GM23248 (cell line): Measurements from ENCODE around the gene PYGO2. TPM values are rescaled to one million over a fixed set of nuclear protein-coding genes. Genes with fewer than 3 reads are reported as not detected.

Experiments
- DNase-seq: peaks from one replicate; pipeline ENCODE4 v3.0.0-alpha.2; 2015
- H2AFZ ChIP-seq: fragments of 200-600 bp; sonication (generic); 2 replicates; pipeline ENCODE4 v1.6.1; 2016; ENCODE audit warnings: antibody characterized with exemption
- H3F3A ChIP-seq: fragments of 200-600 bp; sonication (generic); 2 replicates; pipeline ENCODE4 v1.6.1; 2016; ENCODE audit warnings: mild to moderate bottlenecking, antibody characterized with exemption, mixed run types; ENCODE audit not compliant: insufficient read depth
- H3K27ac ChIP-seq: fragments of 200-600 bp; sonication (generic); 2 replicates; pipeline ENCODE4 v1.5.1; 2016; ENCODE audit warnings: mild to moderate bottlenecking
- H3K27me3 ChIP-seq: fragments of 200-600 bp; sonication (generic); replicated peaks from 2 replicates; pipeline ENCODE4 v1.6.1; 2016; ENCODE audit warnings: mild to moderate bottlenecking; ENCODE audit not compliant: insufficient read depth
- H3K36me3 ChIP-seq: fragments of 200-600 bp; sonication (generic); 2 replicates; pipeline ENCODE4 v1.6.1; 2016; ENCODE audit warnings: low read depth, mild to moderate bottlenecking
- H3K4me1 ChIP-seq: fragments of 200-600 bp; sonication (generic); 2 replicates; pipeline ENCODE4 v1.6.1; 2016; ENCODE audit warnings: mild to moderate bottlenecking; ENCODE audit not compliant: insufficient read depth
- H3K4me2 ChIP-seq: fragments of 200-600 bp; sonication (generic); one replicate; pipeline ENCODE4 v1.6.1; 2016; ENCODE audit warnings: mild to moderate bottlenecking; ENCODE audit not compliant: unreplicated experiment
- H3K4me3 ChIP-seq: fragments of 200-600 bp; sonication (generic); 2 replicates; pipeline ENCODE4 v1.5.1; 2016; ENCODE audit warnings: mild to moderate bottlenecking
- H3K79me2 ChIP-seq: fragments of 200-600 bp; sonication (generic); 2 replicates; pipeline ENCODE4 v1.6.1; 2016; ENCODE audit warnings: mild to moderate bottlenecking; ENCODE audit not compliant: insufficient read depth
- H3K9ac ChIP-seq: fragments of 200-600 bp; sonication (generic); 2 replicates; pipeline ENCODE4 v1.6.1; 2016; ENCODE audit warnings: mild to moderate bottlenecking
- H3K9me2 ChIP-seq: fragments of 200-600 bp; sonication (generic); 2 replicates; pipeline ENCODE4 v1.6.1; 2016; ENCODE audit warnings: mixed run types, mild to moderate bottlenecking, moderate library complexity; ENCODE audit not compliant: insufficient read depth
- H3K9me3 ChIP-seq: fragments of 200-600 bp; sonication (generic); one replicate; pipeline ENCODE4 v1.6.1; 2017; ENCODE audit warnings: low read depth
- H4K20me1 ChIP-seq: fragments of 200-600 bp; sonication (generic); 2 replicates; pipeline ENCODE4 v1.6.0; 2016; ENCODE audit not compliant: insufficient read depth
- EZH2 ChIP-seq: fragments of 200-600 bp; sonication (generic); IDR thresholded peaks from 2 replicates; pipeline ENCODE4 v1.6.1; 2018; ENCODE audit warnings: antibody characterized with exemption, mild to moderate bottlenecking; ENCODE audit not compliant: insufficient read depth, poor library complexity, severe bottlenecking
- EZH2phosphoT487 ChIP-seq: fragments of 200-600 bp; sonication (generic); IDR thresholded peaks from 2 replicates; pipeline ENCODE4 v1.6.1; 2018; ENCODE audit warnings: antibody characterized with exemption, moderate library complexity, mild to moderate bottlenecking, low read depth; ENCODE audit not compliant: insufficient read depth
- WGBS, 2 experiments: methylation state at CpG; one replicate each; pipeline ENCODE4 v1.1.6; 2015 to 2017; ENCODE audit warnings: low lambda C conversion rate in 2 of 2, low coverage in 1 of 2; ENCODE audit errors: missing lambda C conversion rate in 2 of 2; 5-methylcytosine and 5-hydroxymethylcytosine counted together
- in situ Hi-C: fragments of 300-500 bp; cut with MboI; formaldehyde crosslinking; loops from 2 replicates; pipeline ENCODE4 v1.15.0; 2020
- polyA plus RNA-seq: library from polyadenylated mRNA; unstranded; fragments of >200 nt; fragmentation: Nextera tagmentation; extraction: Ambion mirVana; gene quantifications from 2 replicates; pipeline ENCODE4 v1.2.1, GENCODE V29; 2016
- total RNA-seq: library from RNA; depleted of rRNA; stranded (reverse); fragments of >200 nt; shearing (Covaris generic); gene quantifications from 2 replicates; pipeline ENCODE4 v1.2.3, GENCODE V29; 2014

The PYGO2 gene
- total and polyA plus RNA-seq, 2 experiments from 2014 or later = 14.7 to 14.9 TPM

DNA sequence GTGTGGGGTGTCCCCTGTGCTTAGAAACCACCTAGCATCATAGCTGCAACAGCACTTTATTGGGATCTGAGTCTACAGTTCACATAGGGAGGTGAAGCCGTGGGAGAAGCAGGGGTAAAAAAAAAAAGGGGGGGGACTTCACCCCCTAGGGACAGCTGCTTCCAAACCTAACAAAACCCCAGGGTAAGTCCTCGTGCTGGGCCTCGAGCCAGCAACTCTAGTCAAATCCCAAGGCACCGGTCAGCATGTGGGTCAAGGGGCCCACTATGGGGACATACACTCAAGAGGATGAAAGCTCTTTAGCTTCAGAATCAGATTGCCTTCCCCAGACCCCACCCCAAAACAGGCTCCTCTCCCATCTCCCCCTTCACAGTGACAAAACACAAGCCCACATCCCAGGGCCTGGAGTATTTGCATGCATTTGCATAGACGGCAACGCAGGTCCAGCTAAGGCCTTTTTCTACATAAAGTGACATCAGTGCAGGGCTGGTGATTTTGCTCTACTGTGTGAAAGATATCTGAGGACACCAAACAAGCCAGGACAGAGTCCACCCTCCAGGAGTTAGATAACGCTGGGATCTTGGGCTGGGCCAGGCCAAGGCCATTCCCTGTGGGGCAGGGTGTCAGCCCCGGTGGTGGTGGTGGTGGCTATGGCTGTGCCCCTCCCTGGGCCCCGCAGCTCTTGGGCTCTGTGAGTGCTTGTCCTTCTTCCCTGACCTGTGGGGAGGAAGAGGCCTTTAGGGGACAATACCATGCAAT lies 17.0 kb downstream of the PYGO2 start:
- in situ Hi-C loops = no loop called here
- no peaks in the 10 kb centered on the region for H3F3A ChIP-seq
- 57% methylated on average over 9 of the region's 9 CpGs for WGBS, 2 experiments
- H3K79me2 ChIP-seq = no peaks in the 10 kb centered on the region
- no peak for DNase-seq
- no peak overlapping the region for H3K27ac ChIP-seq
- no peaks in the 10 kb centered on the region for H3K9me3 ChIP-seq
- no peak for TF ChIP-seq EZH2
- TF ChIP-seq EZH2phosphoT487 = no peak
- no peak overlapping the region for H2AFZ ChIP-seq
- no peaks in the 10 kb centered on the region for H4K20me1 ChIP-seq
- no peaks in the 10 kb centered on the region for H3K27me3 ChIP-seq
- no peak overlapping the region for H3K9ac ChIP-seq
- no peak overlapping the region for H3K4me2 ChIP-seq
- H3K36me3 ChIP-seq = no peaks in the 10 kb centered on the region
- no peaks in the 10 kb centered on the region for H3K4me1 ChIP-seq
- H3K9me2 ChIP-seq = no peaks in the 10 kb centered on the region
- H3K4me3 ChIP-seq = no peak overlapping the region

DNA sequence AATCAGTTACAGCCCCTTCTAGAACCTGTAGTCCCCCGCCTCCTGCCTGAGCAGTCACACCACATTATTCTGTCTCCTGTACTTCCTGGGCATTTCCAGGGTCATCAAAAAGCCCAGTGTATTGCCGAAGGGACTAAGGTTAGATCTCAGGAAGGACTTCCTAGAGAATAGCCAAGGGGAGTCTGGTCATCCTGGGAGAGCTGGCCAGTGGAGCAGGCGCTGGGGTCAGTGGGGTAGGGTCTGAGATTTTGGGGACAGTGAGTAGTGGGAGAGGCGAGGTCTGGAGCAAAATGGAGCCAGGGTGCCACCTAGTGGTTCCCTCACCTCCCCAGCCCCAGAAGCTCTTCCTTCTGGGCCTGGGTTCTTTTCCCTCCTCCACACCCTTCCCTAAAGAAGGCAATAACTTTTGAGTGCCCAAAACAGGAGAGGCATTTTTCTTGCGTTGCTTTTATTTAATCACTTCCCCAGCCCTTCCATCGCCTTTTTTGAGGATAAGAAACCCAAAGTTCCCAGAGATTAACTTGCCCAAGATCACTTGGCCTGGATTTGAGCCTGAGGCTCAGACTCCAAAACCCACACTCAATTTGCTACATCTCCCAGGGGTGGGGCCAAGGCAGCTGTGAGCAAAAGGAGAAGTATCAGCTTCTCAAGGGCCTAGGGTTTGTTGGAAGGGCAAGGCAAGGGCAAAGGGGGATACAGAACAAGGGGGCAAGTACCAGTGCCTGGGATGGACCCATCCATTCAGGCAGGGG lies 17.8 kb downstream of the PYGO2 start:
- TF ChIP-seq EZH2 = no peak
- TF ChIP-seq EZH2phosphoT487 = no peak
- no peaks in the 10 kb centered on the region; the same call in 1 of the 2 replicates for H3F3A ChIP-seq
- H3K9ac ChIP-seq = no peak overlapping the region
- H3K27me3 ChIP-seq = no peaks in the 10 kb centered on the region
- 27 to 30% methylated on average over 6 of the region's 6 CpGs for WGBS, 2 experiments
- H3K36me3 ChIP-seq = no peaks in the 10 kb centered on the region
- H3K79me2 ChIP-seq = no peaks in the 10 kb centered on the region
- H3K27ac ChIP-seq = no peak overlapping the region
- peak; percentile 48 for DNase-seq
- in situ Hi-C loops = no loop called here
- no peak overlapping the region for H3K4me2 ChIP-seq
- no peak overlapping the region for H3K4me3 ChIP-seq
- no peaks in the 10 kb centered on the region for H3K4me1 ChIP-seq
- no peak overlapping the region for H2AFZ ChIP-seq
- no peaks in the 10 kb centered on the region for H4K20me1 ChIP-seq
- no peaks in the 10 kb centered on the region for H3K9me3 ChIP-seq
- H3K9me2 ChIP-seq = no peaks in the 10 kb centered on the region

DNA sequence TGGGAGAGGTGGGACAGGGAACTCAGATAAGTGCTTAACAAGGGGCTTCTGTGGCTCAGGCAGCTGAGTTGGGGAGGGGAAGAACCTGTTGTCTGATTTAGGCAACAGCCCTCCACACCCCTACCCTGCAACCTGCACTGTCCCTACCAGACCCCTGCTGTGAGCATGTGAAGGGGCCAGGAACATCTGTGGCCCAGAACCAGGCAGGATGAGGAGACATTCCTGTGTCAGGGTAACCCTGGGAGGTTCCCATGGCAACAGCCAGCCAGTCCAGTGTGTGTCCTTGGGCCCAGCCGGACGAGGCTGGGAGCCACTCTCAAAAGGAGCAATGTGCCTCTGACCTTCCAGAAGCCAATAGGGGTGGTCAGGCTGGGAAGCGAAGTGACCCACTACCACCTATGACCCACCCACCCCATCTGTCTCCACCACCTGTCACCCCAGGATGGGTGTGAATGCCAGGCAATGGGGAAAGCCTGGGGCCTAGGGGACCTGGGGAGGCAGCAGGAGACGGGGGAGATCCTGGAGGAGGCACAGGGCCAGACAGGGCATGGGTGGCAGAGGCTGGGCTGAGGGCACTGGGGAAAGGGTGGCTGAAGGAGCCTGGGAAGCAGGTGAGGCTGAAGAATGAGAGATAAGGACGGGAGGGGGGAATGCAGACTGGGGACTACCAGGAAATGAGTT lies 20.1 kb downstream of the PYGO2 start:
- H3K4me1 ChIP-seq = peaks cover 9% of the 10 kb centered on the region
- peaks cover 16% of the 10 kb centered on the region for H3F3A ChIP-seq
- H3K36me3 ChIP-seq = no peaks in the 10 kb centered on the region
- no peak overlapping the region for H3K4me3 ChIP-seq
- no peaks in the 10 kb centered on the region for H4K20me1 ChIP-seq
- WGBS, 2 experiments = 67 to 69% methylated on average over 4 to 5 of the region's 5 CpGs
- H3K4me2 ChIP-seq = no peak overlapping the region
- H2AFZ ChIP-seq = no peak overlapping the region
- H3K27me3 ChIP-seq = no peaks in the 10 kb centered on the region
- H3K79me2 ChIP-seq = no peaks in the 10 kb centered on the region
- no peak for DNase-seq
- no peak overlapping the region for H3K27ac ChIP-seq
- no peak overlapping the region for H3K9ac ChIP-seq
- H3K9me3 ChIP-seq = no peaks in the 10 kb centered on the region
- in situ Hi-C loops = no loop called here
- TF ChIP-seq EZH2phosphoT487 = no peak
- no peaks in the 10 kb centered on the region for H3K9me2 ChIP-seq

DNA sequence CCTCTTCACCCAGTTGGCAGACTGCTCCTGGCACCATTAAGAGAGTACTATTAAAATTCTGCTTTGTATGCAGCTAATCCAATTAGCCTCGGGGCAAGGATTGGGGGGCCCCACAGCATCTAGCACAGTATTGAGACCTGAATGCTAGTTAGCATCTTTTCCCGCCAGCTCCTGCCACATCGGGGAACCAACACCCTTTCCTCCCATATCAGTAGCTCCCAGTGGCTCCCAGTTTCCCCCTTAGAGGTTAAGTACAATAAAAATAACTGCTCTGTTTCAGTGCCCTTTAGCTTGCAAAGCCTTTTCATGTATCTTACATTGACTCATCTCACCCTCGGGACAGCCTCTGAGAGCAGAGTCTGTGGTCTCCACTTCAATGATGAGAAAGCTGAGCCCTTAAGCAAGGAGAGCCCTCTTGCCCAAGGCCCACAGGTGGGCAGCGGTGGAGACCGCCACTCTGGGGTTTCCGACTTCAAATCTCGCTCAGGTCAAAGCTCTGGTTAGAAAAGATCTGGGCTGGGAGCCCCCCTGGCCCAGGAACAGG lies 20.9 kb downstream of the PYGO2 start:
- Histone ChIP-seq H3K4me2 (no peak overlapping the region), H3K9me2 (no peaks in the 10 kb centered on the region), H3K27me3 (no peaks in the 10 kb centered on the region), H3F3A (peaks cover 16% of the 10 kb centered on the region), H3K4me3 (no peak overlapping the region), H3K27ac (no peak overlapping the region), H3K4me1 (peaks cover 14% of the 10 kb centered on the region), H3K36me3 (no peaks in the 10 kb centered on the region), H3K9ac (no peak overlapping the region), H2AFZ (no peak overlapping the region), H3K79me2 (peaks cover 3% of the 10 kb centered on the region; the same call in 1 of the 2 replicates), H3K9me3 (no peaks in the 10 kb centered on the region), H4K20me1 (no peaks in the 10 kb centered on the region)
- DNase-seq = no peak
- WGBS, 2 experiments = 77 to 80% methylated on average over 8 of the region's 8 CpGs
- in situ Hi-C loops = no loop called here
- no peak for TF ChIP-seq EZH2phosphoT487
- TF ChIP-seq EZH2 = no peak
